HEK293T (cell line): ENCODE measurements around the gene P4HTM.

ENCODE experiments used
- BHLHE40 ChIP-seq: fragments of 450-650 bp; IDR thresholded peaks from 2 replicates; pipeline ENCODE4 v1.6.1; 2016; ENCODE audit warnings: mild to moderate bottlenecking, moderate library complexity, borderline replicate concordance
- FOXK2 ChIP-seq: fragments of 450-650 bp; IDR thresholded peaks from 2 replicates; pipeline ENCODE4 v1.6.1; 2016; ENCODE audit warnings: mild to moderate bottlenecking
- FOXM1 ChIP-seq: fragments of 450-650 bp; IDR thresholded peaks from 2 replicates; pipeline ENCODE4 v1.6.1; 2017; ENCODE audit warnings: mild to moderate bottlenecking, borderline replicate concordance
- L3MBTL2 ChIP-seq: fragments of 450-650 bp; conservative IDR thresholded peaks from 2 replicates; pipeline ENCODE4 v1.6.1; 2016; ENCODE audit warnings: mild to moderate bottlenecking
- LEF1 ChIP-seq: fragments of 450-650 bp; IDR thresholded peaks from 2 replicates; pipeline ENCODE4 v1.6.1; 2017; ENCODE audit warnings: mild to moderate bottlenecking, borderline replicate concordance
- SP1 ChIP-seq: fragments of 450-650 bp; IDR thresholded peaks from 2 replicates; pipeline ENCODE4 v1.6.1; 2017
- SUZ12 ChIP-seq: fragments of 450-650 bp; IDR thresholded peaks from 2 replicates; pipeline ENCODE4 v1.6.1; 2016; ENCODE audit warnings: mild to moderate bottlenecking

- TF ChIP-seq SP1: no peak
- no peak for TF ChIP-seq FOXM1
- no peak for TF ChIP-seq BHLHE40
- no peak for TF ChIP-seq L3MBTL2
- TF ChIP-seq FOXK2: no peak
- no peak for TF ChIP-seq LEF1
- TF ChIP-seq SUZ12: no peak
Measured at GRCh38 chr3:49018707-49019006, 28.6 kb downstream of the P4HTM start.
